SK-N-SH (cell line): ENCODE measurements around the gene CFAP97D1.

Source experiments
- ELF1 ChIP-seq: IDR thresholded peaks from 2 replicates; pipeline ENCODE4 v1.4.0; 2012
- EP300 ChIP-seq, 2 experiments: IDR thresholded peaks; 2 replicates each; pipeline versions ENCODE4 v1.4.0 to v1.6.1; 2012; ENCODE audit warnings: borderline replicate concordance in 1 of 2, low read depth in 1 of 2, low read length in 1 of 2
- MAX ChIP-seq: IDR thresholded peaks from 2 replicates; pipeline ENCODE4 v1.4.0; 2012; ENCODE audit warnings: low read depth
- MXI1 ChIP-seq: IDR thresholded peaks from 2 replicates; pipeline ENCODE4 v1.6.1; 2012; ENCODE audit warnings: mild to moderate bottlenecking, low read depth, low read length, improper control_type of control experiment
- REST ChIP-seq: IDR thresholded peaks from 2 replicates; pipeline ENCODE4 v1.6.1; 2012; ENCODE audit warnings: mild to moderate bottlenecking, low read depth, low read length, moderate library complexity

- TF ChIP-seq ELF1: no peak
- no peak; the same call in 1 of the 2 replicates for TF ChIP-seq MXI1
- TF ChIP-seq REST: no peak
- TF ChIP-seq MAX: peak; percentile 91
- TF ChIP-seq EP300 (IDR thresholded peaks at IDR 0.05; ENCODE audit: borderline replicate concordance in 1 of 2, low read depth in 1 of 2, low read length in 1 of 2): no peak
These were observed 52.1 kb downstream of the CFAP97D1 start for GRCh38 chr17:43832168-43832975.
